Measurements from ENCODE around the gene SEMA3A. TPM values are rescaled to one million over a fixed set of nuclear protein-coding genes. Genes with fewer than 3 reads are reported as not detected.

The SEMA3A gene
- polyA plus RNA-seq, 3 donors = 13.5 to 15.1 (median 14.7) TPM

DNA sequence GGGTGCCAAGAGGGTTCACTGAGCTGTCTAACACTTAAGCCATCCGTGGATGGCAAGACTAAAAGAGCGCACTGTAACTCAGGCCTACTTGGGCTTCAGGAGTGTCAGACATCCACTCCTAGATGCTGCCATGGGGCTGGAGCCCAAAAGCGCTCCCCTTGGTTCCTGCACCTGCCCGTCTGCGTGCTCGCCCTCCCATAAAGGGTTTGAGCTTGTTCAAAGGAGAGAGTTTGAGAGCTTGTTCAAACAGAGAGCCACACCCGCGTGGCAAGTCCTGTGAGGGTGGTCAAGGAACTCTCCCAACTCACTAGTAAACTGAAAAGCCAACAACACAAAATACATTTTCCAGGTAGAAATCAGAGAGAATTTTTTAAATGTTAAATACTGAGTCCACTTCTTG is 256.7 kb downstream of the SEMA3A start:
- no peak for DNase-seq

DNA sequence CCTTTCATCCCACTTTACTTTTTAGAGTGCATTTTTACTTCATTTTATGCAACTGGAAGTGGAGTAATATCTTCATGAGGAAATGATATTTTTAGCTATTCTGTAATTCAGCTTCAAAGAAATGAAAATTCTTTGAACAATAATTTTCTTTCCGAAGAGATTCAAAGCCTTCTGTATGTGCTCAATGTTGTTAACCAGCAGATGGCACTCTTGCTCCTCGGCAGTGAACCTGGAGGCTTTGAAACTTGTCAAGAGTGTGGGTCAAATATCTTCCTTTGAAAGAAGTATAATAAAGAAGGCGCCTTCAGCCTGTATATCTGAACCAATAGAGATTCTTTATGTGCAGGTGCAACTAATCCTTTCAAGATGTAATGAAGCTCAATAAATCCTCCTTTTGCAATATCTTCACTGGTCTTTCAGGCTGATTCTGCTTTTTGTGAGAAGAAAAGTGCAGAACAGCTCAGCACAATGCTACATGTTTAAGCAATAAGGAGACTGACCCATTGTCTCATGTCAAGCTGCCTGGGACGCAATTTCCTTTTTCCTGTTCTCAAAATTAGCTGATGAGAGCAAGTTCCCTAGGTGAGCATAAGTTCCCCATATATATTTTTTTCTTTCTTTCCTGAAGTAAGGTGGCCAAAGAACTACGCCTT is 258.4 kb downstream of the SEMA3A start:
- peak; percentile 69 for DNase-seq

- DNase-seq = no peak
Measured at GRCh38 chr7:83934118-83934734, 260.4 kb downstream of the SEMA3A start.

DNA sequence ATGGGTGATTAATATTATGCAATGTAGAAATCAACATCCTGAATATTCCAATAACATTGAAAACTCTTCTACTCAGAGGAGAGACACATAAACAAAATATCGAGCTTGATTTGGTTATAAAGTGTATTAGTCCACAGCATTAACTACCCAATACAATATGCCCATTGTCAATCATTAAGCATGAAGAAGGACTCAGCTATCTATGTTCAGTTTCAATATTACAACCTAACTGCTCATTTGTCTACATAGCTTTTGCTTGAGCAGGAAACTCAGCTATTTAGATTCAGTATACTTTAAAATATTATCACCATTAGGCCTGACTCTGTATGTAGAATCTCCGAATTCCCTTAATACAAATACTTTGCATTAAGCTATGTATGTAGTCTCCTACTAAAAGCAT is 262.6 kb downstream of the SEMA3A start:
- no peak for DNase-seq

DNA sequence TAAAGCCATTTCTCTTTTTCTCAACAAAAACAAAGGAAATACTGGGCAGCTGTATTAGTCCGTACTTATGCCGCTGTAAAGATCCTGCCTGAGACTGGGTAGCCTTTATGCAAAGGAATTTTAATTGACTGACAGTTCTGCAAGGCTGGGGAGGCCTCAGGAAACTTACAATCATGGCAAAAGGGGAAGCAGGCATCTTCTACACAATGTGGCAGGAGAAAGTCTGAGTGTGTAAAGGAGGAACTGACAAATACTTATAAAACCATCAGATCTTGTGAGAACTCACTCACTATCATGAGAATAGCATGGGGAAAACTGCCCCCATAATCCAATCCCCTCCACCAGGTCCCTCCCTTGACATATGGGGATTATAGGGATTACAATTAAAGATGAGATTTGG is 264.3 kb downstream of the SEMA3A start:
- no peak for DNase-seq

- no peak for DNase-seq
Measured at GRCh38 chr7:83925860-83926259, 268.7 kb downstream of the SEMA3A start.

GRCh38 chr7:83921941-83922607 is 272.5 kb downstream of the SEMA3A start:
- DNase-seq = no peak

- DNase-seq = no peak
Measured at GRCh38 chr7:83921271-83921940, 273.2 kb downstream of the SEMA3A start.

GRCh38 chr7:83918142-83918541 is 276.4 kb downstream of the SEMA3A start:
- DNase-seq = no peak

DNA sequence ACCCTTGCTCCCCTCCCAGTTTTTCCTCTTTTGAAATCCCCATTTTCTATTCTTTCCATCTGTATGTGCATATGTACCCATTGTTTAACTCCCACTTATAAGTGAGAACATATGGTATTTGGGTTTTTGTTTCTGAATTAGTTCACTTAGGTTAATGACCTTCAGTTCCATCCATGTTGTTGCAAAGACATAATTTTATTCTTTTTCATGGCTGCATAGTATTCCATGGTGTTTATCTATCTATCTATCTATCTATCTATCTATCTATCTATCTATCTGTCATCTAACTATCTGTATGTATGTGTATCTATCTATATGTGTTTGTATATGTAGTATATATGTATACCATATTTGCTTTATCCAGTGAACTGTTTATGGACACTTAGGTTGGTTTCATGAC is 281.4 kb downstream of the SEMA3A start:
- no peak for DNase-seq

DNA sequence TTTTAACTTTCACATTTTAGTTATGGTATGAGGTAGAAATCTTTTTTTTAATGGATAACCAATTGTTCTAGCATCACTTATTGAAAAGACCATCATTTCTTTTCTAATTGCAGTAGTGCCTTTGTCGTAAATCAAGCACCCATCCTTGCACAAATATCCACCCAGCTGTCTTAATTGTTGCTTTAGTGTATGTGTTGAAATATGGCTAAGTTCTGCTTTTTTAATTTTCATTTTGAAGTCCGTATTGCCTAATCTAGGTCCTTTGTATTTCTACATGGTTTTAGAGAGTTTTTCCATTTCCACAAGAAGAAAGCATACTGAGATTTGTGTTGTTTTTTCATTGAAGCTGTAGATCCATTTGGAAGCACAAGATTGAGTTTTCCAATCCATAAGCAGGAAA is 286.1 kb downstream of the SEMA3A start:
- no peak for DNase-seq
